ACC112 (cell line): ENCODE measurements around the gene UROC1.

Experiments
- H2AFZ ChIP-seq: fragments of 200-600 bp; sonication (generic); one replicate; pipeline ENCODE4 v1.6.0; 2017; ENCODE audit warnings: antibody characterized with exemption, low read length; ENCODE audit not compliant: unreplicated experiment
- H3K27ac ChIP-seq: fragments of 200-600 bp; sonication (generic); 2 replicates; pipeline ENCODE4 v1.5.1; 2014; ENCODE audit warnings: low read depth, mild to moderate bottlenecking, antibody characterized with exemption, low read length, moderate library complexity
- H3K27me3 ChIP-seq: fragments of 200-600 bp; sonication (generic); 2 replicates; pipeline ENCODE4 v1.6.1; 2014; ENCODE audit warnings: mild to moderate bottlenecking, antibody characterized with exemption, low read length, moderate library complexity, mixed read lengths; ENCODE audit not compliant: insufficient read depth
- H3K36me3 ChIP-seq: fragments of 200-600 bp; sonication (generic); 2 replicates; pipeline ENCODE4 v1.6.1; 2016; ENCODE audit warnings: mild to moderate bottlenecking, antibody characterized with exemption, low read length, moderate library complexity, mixed read lengths; ENCODE audit not compliant: insufficient read depth
- H3K4me1 ChIP-seq: fragments of 200-600 bp; sonication (generic); one replicate; pipeline ENCODE4 v1.6.1; 2016; ENCODE audit warnings: low read length, mixed read lengths; ENCODE audit not compliant: insufficient read depth, unreplicated experiment, control insufficient read depth
- H3K4me3 ChIP-seq: fragments of 200-600 bp; sonication (generic); 2 replicates; pipeline ENCODE4 v1.5.1; 2014; ENCODE audit warnings: mild to moderate bottlenecking, low read depth, low read length
- H3K79me2 ChIP-seq: fragments of 200-600 bp; sonication (generic); one replicate; pipeline ENCODE4 v1.6.0; 2016; ENCODE audit warnings: low read length; ENCODE audit not compliant: control insufficient read depth, unreplicated experiment, insufficient read depth

The UROC1 gene

GRCh38 chr3:126528800-126529541 is 11.4 kb upstream of the UROC1 start:
- Histone ChIP-seq H2AFZ (no peak overlapping the region), H3K79me2 (no peaks in the 10 kb centered on the region), H3K36me3 (no peaks in the 10 kb centered on the region), H3K4me3 (no peak overlapping the region), H3K27ac (no peak overlapping the region), H3K4me1 (no peaks in the 10 kb centered on the region), H3K27me3 (peaks cover 26% of the 10 kb centered on the region)

- Histone ChIP-seq H3K36me3 (no peaks in the 10 kb centered on the region), H3K27me3 (peaks cover 24% of the 10 kb centered on the region), H3K27ac (no peak overlapping the region), H3K4me1 (no peaks in the 10 kb centered on the region), H3K4me3 (no peak overlapping the region), H2AFZ (no peak overlapping the region), H3K79me2 (no peaks in the 10 kb centered on the region)
Observed at GRCh38 chr3:126528419-126528799, 10.8 kb upstream of the UROC1 start.

- H3K27me3 ChIP-seq: peaks cover 24% of the 10 kb centered on the region
- no peak overlapping the region for H3K4me3 ChIP-seq
- no peak overlapping the region for H2AFZ ChIP-seq
- H3K36me3 ChIP-seq: no peaks in the 10 kb centered on the region
- H3K4me1 ChIP-seq: no peaks in the 10 kb centered on the region
- H3K27ac ChIP-seq: no peak overlapping the region
- H3K79me2 ChIP-seq: no peaks in the 10 kb centered on the region
Observed at GRCh38 chr3:126527455-126528211, 10.1 kb upstream of the UROC1 start.

- no peaks in the 10 kb centered on the region for H3K79me2 ChIP-seq
- H2AFZ ChIP-seq: no peak overlapping the region
- no peaks in the 10 kb centered on the region for H3K36me3 ChIP-seq
- H3K4me3 ChIP-seq: no peak overlapping the region
- peaks cover 19% of the 10 kb centered on the region for H3K27me3 ChIP-seq
- H3K27ac ChIP-seq: no peak overlapping the region
- no peaks in the 10 kb centered on the region for H3K4me1 ChIP-seq
Observed at GRCh38 chr3:126527006-126527405, 9.4 kb upstream of the UROC1 start.

GRCh38 chr3:126526668-126527005 is 9.1 kb upstream of the UROC1 start:
- H3K27ac ChIP-seq: no peak overlapping the region
- no peaks in the 10 kb centered on the region for H3K4me1 ChIP-seq
- H2AFZ ChIP-seq: no peak overlapping the region
- no peaks in the 10 kb centered on the region for H3K79me2 ChIP-seq
- H3K36me3 ChIP-seq: no peaks in the 10 kb centered on the region
- peaks cover 16% of the 10 kb centered on the region for H3K27me3 ChIP-seq
- H3K4me3 ChIP-seq: no peak overlapping the region

GRCh38 chr3:126525853-126526667 is 8.5 kb upstream of the UROC1 start:
- H3K79me2 ChIP-seq: no peaks in the 10 kb centered on the region
- no peak overlapping the region for H2AFZ ChIP-seq
- H3K27ac ChIP-seq: no peak overlapping the region
- no peak overlapping the region for H3K4me3 ChIP-seq
- no peaks in the 10 kb centered on the region for H3K4me1 ChIP-seq
- H3K36me3 ChIP-seq: no peaks in the 10 kb centered on the region
- peaks cover 12% of the 10 kb centered on the region for H3K27me3 ChIP-seq

GRCh38 chr3:126525091-126525852 is 7.7 kb upstream of the UROC1 start:
- Histone ChIP-seq H3K4me1 (no peaks in the 10 kb centered on the region), H3K4me3 (no peak overlapping the region; the same call in 1 of the 2 replicates), H3K27me3 (peaks cover 13% of the 10 kb centered on the region), H3K27ac (no peak overlapping the region), H2AFZ (no peak overlapping the region), H3K79me2 (no peaks in the 10 kb centered on the region), H3K36me3 (no peaks in the 10 kb centered on the region)

GRCh38 chr3:126524429-126524988 is 6.9 kb upstream of the UROC1 start:
- Histone ChIP-seq H3K36me3 (no peaks in the 10 kb centered on the region), H3K27ac (no peak overlapping the region), H3K4me1 (no peaks in the 10 kb centered on the region), H3K4me3 (peak overlapping the region; percentile 72), H3K79me2 (no peaks in the 10 kb centered on the region), H3K27me3 (peaks cover 16% of the 10 kb centered on the region), H2AFZ (peak overlapping the region; percentile 32)

- Histone ChIP-seq H3K27me3 (peaks cover 16% of the 10 kb centered on the region), H3K27ac (no peak within 1 kb of the TSS), H3K4me3 (peak within 1 kb of the TSS; percentile 72), H3K79me2 (no peaks in the 10 kb centered on the region), H3K4me1 (no peaks in the 10 kb centered on the region), H3K36me3 (no peaks in the 10 kb centered on the region), H2AFZ (peak within 1 kb of the TSS; percentile 32)
Observed at GRCh38 chr3:126523745-126524428, 6.3 kb upstream of the UROC1 start, which contains the start of gene CHST13. Gene CHST13, plus strand, starts transcription at chr3:126524155. Its CDS starts 178 bp downstream, at chr3:126524333.
